GM12872 (cell line): Measurements from ENCODE around the gene METTL25.
A peak's percentile ranks its signal among the peaks of the same experiment; 100 is the strongest.

Experiments used
- TF ChIP-seq, protein P1 (sequence below): IDR thresholded peaks from 3 replicates; pipeline ENCODE4 v1.5.1; 2011; ENCODE audit warnings: low read depth, mild to moderate bottlenecking, low read length, moderate library complexity; ENCODE audit not compliant: insufficient read depth

Gene METTL25, protein sequence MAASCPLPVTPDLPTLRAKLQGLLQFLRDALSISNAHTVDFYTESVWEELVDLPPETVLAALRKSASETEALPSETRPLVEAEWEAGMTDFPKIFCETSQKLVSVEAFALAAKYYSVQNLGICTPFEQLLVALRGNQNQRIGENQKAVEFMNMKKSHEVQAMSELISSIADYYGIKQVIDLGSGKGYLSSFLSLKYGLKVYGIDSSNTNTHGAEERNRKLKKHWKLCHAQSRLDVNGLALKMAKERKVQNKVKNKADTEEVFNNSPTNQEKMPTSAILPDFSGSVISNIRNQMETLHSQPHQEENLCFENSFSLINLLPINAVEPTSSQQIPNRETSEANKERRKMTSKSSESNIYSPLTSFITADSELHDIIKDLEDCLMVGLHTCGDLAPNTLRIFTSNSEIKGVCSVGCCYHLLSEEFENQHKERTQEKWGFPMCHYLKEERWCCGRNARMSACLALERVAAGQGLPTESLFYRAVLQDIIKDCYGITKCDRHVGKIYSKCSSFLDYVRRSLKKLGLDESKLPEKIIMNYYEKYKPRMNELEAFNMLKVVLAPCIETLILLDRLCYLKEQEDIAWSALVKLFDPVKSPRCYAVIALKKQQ

DNA sequence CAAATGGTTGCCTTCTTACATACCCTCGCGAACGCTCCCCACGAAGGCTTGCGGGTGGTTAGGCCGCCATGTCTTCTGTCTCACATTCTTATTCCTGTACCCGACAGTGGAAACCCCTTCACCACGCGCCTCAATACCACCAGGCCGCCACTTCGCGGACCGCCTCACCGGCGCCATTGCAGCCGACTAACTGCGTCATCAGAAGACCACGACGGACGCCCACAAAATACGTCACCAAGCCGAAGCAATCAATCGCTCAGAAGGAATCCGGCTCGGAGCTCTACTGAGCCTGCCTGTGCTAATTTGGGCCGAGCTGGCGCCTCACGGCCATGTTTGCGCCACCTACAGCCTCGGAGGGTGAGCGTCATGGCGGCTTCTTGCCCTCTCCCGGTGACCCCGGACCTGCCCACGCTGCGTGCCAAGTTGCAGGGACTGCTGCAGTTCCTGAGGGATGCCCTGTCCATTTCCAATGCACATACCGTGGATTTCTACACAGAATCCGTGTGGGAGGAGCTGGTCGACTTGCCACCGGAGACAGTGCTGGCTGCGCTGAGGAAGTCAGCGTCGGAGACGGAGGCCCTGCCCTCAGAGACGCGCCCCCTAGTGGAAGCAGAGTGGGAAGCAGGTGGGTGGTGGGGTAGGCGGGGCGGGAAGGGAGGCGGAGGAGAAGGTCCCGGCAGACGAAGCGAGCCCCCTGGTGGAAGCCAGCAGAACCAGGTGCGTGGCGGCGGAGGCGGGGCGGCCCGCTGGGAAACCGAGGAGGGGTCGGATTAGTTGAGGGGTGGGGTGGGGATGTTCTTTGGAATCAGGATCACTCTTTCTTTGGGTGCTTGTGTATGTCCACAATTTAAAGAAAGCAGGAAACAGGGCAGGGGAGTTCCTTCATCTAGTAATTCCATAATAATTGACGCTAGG, at the start of gene METTL25, which contains the start of gene CCDC59:
Gene METTL25, plus strand, starts transcription at position 330 of the 915 bp plus-strand sequence. Its CDS starts 37 bp downstream, at position 367.
Gene CCDC59, minus strand, starts transcription at position 188 of the 915 bp plus-strand sequence. Its CDS starts 11 bp downstream, at position 177.
- TF ChIP-seq, protein P1, sequence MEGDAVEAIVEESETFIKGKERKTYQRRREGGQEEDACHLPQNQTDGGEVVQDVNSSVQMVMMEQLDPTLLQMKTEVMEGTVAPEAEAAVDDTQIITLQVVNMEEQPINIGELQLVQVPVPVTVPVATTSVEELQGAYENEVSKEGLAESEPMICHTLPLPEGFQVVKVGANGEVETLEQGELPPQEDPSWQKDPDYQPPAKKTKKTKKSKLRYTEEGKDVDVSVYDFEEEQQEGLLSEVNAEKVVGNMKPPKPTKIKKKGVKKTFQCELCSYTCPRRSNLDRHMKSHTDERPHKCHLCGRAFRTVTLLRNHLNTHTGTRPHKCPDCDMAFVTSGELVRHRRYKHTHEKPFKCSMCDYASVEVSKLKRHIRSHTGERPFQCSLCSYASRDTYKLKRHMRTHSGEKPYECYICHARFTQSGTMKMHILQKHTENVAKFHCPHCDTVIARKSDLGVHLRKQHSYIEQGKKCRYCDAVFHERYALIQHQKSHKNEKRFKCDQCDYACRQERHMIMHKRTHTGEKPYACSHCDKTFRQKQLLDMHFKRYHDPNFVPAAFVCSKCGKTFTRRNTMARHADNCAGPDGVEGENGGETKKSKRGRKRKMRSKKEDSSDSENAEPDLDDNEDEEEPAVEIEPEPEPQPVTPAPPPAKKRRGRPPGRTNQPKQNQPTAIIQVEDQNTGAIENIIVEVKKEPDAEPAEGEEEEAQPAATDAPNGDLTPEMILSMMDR, result peak; percentile 80

DNA sequence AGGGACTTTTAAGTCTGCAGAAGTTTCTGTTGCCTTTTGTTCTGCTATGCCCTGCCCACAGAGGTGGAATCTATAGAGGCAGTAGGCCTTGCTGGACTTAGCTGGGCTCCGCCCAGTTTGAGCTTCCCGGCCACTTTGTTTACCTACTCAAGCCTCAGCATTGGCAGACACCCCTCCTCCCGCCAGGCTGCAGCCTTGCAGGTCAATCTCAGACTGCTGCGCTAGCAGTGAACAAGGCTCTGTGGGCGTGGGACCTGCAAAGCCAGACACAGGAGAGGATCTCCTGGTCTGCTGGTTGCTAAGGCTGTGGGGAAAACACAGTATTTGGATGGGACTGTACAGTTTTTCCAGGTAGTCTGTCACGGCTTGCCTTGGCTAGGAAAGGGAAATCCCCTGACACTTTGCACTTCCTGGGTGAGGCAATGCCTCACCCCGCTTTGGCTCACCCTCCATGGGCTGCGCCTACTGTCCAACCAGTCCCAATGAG, 43.9 kb upstream of the METTL25 start:
- TF ChIP-seq, protein P1, result no peak

DNA sequence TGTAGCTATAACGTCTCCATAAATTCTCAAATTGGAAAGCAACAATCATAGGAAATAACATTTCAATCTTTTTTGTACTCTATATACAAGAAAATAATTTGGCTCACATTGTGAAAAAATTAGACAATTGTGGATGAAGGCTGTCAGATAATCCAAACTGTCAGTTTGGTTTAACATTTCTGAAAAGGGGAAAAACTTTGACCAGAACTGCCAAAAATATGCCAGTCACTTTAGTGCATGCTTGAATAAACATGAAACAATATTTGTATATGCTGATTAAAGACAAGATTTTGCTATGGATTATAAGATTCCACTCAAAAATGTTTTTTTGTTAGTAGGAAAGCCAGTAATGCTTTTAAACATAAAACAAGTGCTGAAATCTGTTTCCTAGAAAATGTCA, 39.1 kb upstream of the METTL25 start:
- TF ChIP-seq, protein P1, result no peak

DNA sequence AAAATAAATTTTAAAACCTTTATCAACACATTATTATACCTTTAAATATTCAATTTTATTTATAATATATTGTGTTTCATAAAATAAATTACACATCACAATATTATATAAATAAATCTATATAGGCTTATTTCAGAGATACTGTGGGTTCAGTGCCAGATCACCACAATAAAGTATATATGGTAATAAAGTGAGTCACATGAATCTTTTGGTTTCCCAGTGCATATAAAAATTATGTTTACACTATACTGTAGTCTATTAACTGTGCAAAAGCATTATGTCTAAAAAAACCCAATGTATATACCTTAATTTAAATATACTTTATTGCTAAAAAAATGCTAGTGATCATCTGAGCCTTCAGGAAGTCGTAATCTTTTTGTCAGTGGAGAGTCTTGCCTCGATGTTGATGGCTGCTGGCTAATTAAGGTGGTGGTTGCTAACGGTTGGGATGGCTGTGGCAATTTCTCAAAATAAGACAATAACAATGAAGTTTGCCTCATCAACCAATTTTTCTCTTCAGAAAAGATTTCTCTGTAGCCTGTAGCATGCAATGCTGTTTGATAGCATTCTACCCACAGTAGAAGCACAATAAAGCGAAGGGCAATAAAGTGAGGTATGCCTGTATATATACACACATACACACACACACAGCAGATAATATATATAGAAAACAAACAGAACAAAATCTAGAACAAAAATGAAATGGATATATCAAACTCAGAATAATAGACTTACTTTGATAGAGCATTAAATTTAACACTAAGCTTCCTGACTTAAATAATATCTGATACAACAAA, 32.6 kb upstream of the METTL25 start:
- TF ChIP-seq, protein P1, result no peak

DNA sequence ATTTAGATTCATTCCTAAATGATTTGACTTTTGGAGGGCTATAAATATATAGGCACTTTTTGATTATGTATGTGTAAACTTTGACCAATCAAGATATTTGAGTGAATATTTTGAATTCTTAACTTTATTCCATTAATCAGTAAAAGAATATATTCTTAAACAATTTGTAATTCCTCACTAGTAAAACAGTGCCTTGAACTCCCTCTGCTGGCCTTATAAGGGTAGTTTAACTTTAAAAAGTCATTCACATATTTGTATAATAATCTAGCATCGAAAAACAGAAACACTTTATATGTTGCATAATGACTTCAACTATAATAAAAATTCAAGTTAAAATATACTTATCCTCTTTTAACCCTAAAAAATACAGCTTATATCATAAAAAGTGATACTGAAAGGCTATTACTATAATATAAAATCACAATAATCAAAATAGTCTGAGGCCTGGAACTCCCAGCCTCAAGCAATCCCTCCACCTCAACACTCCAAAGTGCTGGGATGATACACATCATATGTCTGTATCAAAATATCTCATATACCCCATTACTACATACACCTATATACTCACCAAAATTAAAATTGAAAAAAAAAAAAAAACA, 31.3 kb upstream of the METTL25 start:
- TF ChIP-seq, protein P1, result 0 out of 3 replicates have a peak, but pooled peaks have one; percentile 25

DNA sequence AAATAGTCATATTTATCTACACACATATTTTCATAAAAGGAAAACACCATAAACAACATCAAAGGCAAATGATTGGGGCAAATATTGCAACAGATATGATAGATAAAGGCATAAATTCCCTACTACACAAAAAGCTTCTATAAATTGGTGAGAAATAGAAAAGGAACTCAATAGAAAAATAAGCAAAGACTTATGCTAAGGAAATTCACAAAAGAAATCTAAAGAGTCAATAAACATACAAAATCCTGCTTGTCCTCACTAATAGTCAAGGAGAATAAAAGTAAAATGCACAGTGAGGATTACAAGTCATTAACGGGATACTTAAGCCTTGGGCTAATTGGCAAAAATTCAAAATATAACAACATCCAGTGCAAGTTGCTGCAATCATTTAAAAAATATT, 30.5 kb upstream of the METTL25 start:
- TF ChIP-seq, protein P1, result no peak
